Activated naive CD4-positive, alpha-beta T cell treated with anti-CD3 and anti-CD28 coated beads, Interleukin-2, amount 50 U/mL, for 24 hours (primary cell): ENCODE data around the gene GRK4.

Experiments used
- H3K27ac Mint-ChIP-seq: one replicate; pipeline ENCODE4 v1.8.0; 2021; ENCODE audit warnings: mild to moderate bottlenecking, mixed read lengths
- H3K27me3 Mint-ChIP-seq: one replicate; pipeline ENCODE4 v1.8.0; 2021; ENCODE audit warnings: mixed read lengths
- H3K36me3 Mint-ChIP-seq: one replicate; pipeline ENCODE4 v1.8.0; 2021; ENCODE audit warnings: mixed read lengths
- H3K4me1 Mint-ChIP-seq: one replicate; pipeline ENCODE4 v1.8.0; 2021; ENCODE audit warnings: mixed read lengths
- H3K4me3 Mint-ChIP-seq: one replicate; pipeline ENCODE4 v1.8.0; 2021; ENCODE audit warnings: mild to moderate bottlenecking, mixed read lengths
- H3K9me3 Mint-ChIP-seq: one replicate; pipeline ENCODE4 v1.8.0; 2021; ENCODE audit warnings: mixed read lengths

GRK4 gene

GRCh38 chr4:2996415-2996814, 33.0 kb downstream of the GRK4 start:
- Mint-ChIP-seq H3K9me3 (no peaks in the 10 kb centered on the region), H3K36me3 (no peaks in the 10 kb centered on the region), H3K27ac (no peak overlapping the region), H3K4me3 (no peak overlapping the region), H3K27me3 (no peaks in the 10 kb centered on the region), H3K4me1 (no peaks in the 10 kb centered on the region)

GRCh38 chr4:3007724-3008123, 44.4 kb downstream of the GRK4 start:
- Mint-ChIP-seq H3K27ac (no peak overlapping the region), H3K27me3 (no peaks in the 10 kb centered on the region), H3K36me3 (no peaks in the 10 kb centered on the region), H3K4me1 (no peaks in the 10 kb centered on the region), H3K4me3 (no peak overlapping the region), H3K9me3 (no peaks in the 10 kb centered on the region)

GRCh38 chr4:3009422-3009821, 46.1 kb downstream of the GRK4 start:
- no peak overlapping the region for H3K4me3 Mint-ChIP-seq
- H3K9me3 Mint-ChIP-seq = no peaks in the 10 kb centered on the region
- H3K4me1 Mint-ChIP-seq = no peaks in the 10 kb centered on the region
- no peaks in the 10 kb centered on the region for H3K27me3 Mint-ChIP-seq
- H3K27ac Mint-ChIP-seq = no peak overlapping the region
- H3K36me3 Mint-ChIP-seq = no peaks in the 10 kb centered on the region

GRCh38 chr4:3010577-3010976, 47.2 kb downstream of the GRK4 start:
- no peaks in the 10 kb centered on the region for H3K36me3 Mint-ChIP-seq
- H3K4me3 Mint-ChIP-seq = no peak overlapping the region
- no peaks in the 10 kb centered on the region for H3K27me3 Mint-ChIP-seq
- no peak overlapping the region for H3K27ac Mint-ChIP-seq
- no peaks in the 10 kb centered on the region for H3K9me3 Mint-ChIP-seq
- no peaks in the 10 kb centered on the region for H3K4me1 Mint-ChIP-seq

- no peak overlapping the region for H3K4me3 Mint-ChIP-seq
- no peaks in the 10 kb centered on the region for H3K36me3 Mint-ChIP-seq
- no peaks in the 10 kb centered on the region for H3K4me1 Mint-ChIP-seq
- no peaks in the 10 kb centered on the region for H3K27me3 Mint-ChIP-seq
- no peak overlapping the region for H3K27ac Mint-ChIP-seq
- H3K9me3 Mint-ChIP-seq = no peaks in the 10 kb centered on the region
These were observed 47.6 kb downstream of the GRK4 start for GRCh38 chr4:3010998-3011397.

- Mint-ChIP-seq H3K9me3 (no peaks in the 10 kb centered on the region), H3K36me3 (no peaks in the 10 kb centered on the region), H3K27me3 (no peaks in the 10 kb centered on the region), H3K27ac (no peak overlapping the region), H3K4me3 (no peak overlapping the region), H3K4me1 (no peaks in the 10 kb centered on the region)
These were observed 48.3 kb downstream of the GRK4 start for GRCh38 chr4:3011456-3012220.

GRCh38 chr4:3013323-3013722, 50.0 kb downstream of the GRK4 start:
- no peaks in the 10 kb centered on the region for H3K4me1 Mint-ChIP-seq
- no peaks in the 10 kb centered on the region for H3K36me3 Mint-ChIP-seq
- H3K9me3 Mint-ChIP-seq = no peaks in the 10 kb centered on the region
- H3K27ac Mint-ChIP-seq = no peak overlapping the region
- no peaks in the 10 kb centered on the region for H3K27me3 Mint-ChIP-seq
- H3K4me3 Mint-ChIP-seq = no peak overlapping the region

GRCh38 chr4:3013839-3014350, 50.5 kb downstream of the GRK4 start:
- Mint-ChIP-seq H3K36me3 (no peaks in the 10 kb centered on the region), H3K9me3 (no peaks in the 10 kb centered on the region), H3K27me3 (no peaks in the 10 kb centered on the region), H3K27ac (no peak overlapping the region), H3K4me3 (no peak overlapping the region), H3K4me1 (no peaks in the 10 kb centered on the region)

- no peaks in the 10 kb centered on the region for H3K36me3 Mint-ChIP-seq
- no peaks in the 10 kb centered on the region for H3K9me3 Mint-ChIP-seq
- H3K4me1 Mint-ChIP-seq = no peaks in the 10 kb centered on the region
- H3K27me3 Mint-ChIP-seq = no peaks in the 10 kb centered on the region
- no peak overlapping the region for H3K27ac Mint-ChIP-seq
- H3K4me3 Mint-ChIP-seq = no peak overlapping the region
These were observed 53.6 kb downstream of the GRK4 start for GRCh38 chr4:3016961-3017360.

- Mint-ChIP-seq H3K4me1 (no peaks in the 10 kb centered on the region), H3K4me3 (no peak overlapping the region), H3K27me3 (no peaks in the 10 kb centered on the region), H3K9me3 (no peaks in the 10 kb centered on the region), H3K36me3 (no peaks in the 10 kb centered on the region), H3K27ac (no peak overlapping the region)
These were observed 54.1 kb downstream of the GRK4 start for GRCh38 chr4:3017504-3017903.

- H3K27me3 Mint-ChIP-seq = no peaks in the 10 kb centered on the region
- no peak overlapping the region for H3K27ac Mint-ChIP-seq
- peaks cover 4% of the 10 kb centered on the region for H3K9me3 Mint-ChIP-seq
- no peaks in the 10 kb centered on the region for H3K36me3 Mint-ChIP-seq
- no peak overlapping the region for H3K4me3 Mint-ChIP-seq
- no peaks in the 10 kb centered on the region for H3K4me1 Mint-ChIP-seq
These were observed 55.9 kb downstream of the GRK4 start for GRCh38 chr4:3019145-3019846.

GRCh38 chr4:3021127-3021526, 57.8 kb downstream of the GRK4 start:
- H3K9me3 Mint-ChIP-seq = peaks cover 4% of the 10 kb centered on the region
- H3K4me3 Mint-ChIP-seq = no peak overlapping the region
- H3K27me3 Mint-ChIP-seq = no peaks in the 10 kb centered on the region
- H3K27ac Mint-ChIP-seq = no peak overlapping the region
- no peaks in the 10 kb centered on the region for H3K36me3 Mint-ChIP-seq
- no peaks in the 10 kb centered on the region for H3K4me1 Mint-ChIP-seq

- H3K9me3 Mint-ChIP-seq = peaks cover 4% of the 10 kb centered on the region
- H3K27ac Mint-ChIP-seq = no peak overlapping the region
- no peaks in the 10 kb centered on the region for H3K27me3 Mint-ChIP-seq
- no peak overlapping the region for H3K4me3 Mint-ChIP-seq
- no peaks in the 10 kb centered on the region for H3K4me1 Mint-ChIP-seq
- H3K36me3 Mint-ChIP-seq = no peaks in the 10 kb centered on the region
These were observed 58.3 kb downstream of the GRK4 start for GRCh38 chr4:3021627-3022026.

GRCh38 chr4:3022112-3022511, 58.7 kb downstream of the GRK4 start:
- Mint-ChIP-seq H3K27me3 (no peaks in the 10 kb centered on the region), H3K4me1 (no peaks in the 10 kb centered on the region), H3K36me3 (no peaks in the 10 kb centered on the region), H3K9me3 (peaks cover 4% of the 10 kb centered on the region), H3K4me3 (no peak overlapping the region), H3K27ac (no peak overlapping the region)

GRCh38 chr4:3022651-3023050, 59.3 kb downstream of the GRK4 start:
- Mint-ChIP-seq H3K27ac (no peak overlapping the region), H3K4me3 (no peak overlapping the region), H3K9me3 (peaks cover 4% of the 10 kb centered on the region), H3K4me1 (no peaks in the 10 kb centered on the region), H3K36me3 (no peaks in the 10 kb centered on the region), H3K27me3 (no peaks in the 10 kb centered on the region)

GRCh38 chr4:3025881-3026280, 62.5 kb downstream of the GRK4 start:
- Mint-ChIP-seq H3K4me1 (no peaks in the 10 kb centered on the region), H3K27ac (no peak overlapping the region), H3K27me3 (no peaks in the 10 kb centered on the region), H3K36me3 (no peaks in the 10 kb centered on the region), H3K9me3 (peaks cover 4% of the 10 kb centered on the region), H3K4me3 (no peak overlapping the region)
